Upper lobe of left lung (tissue), 6 donors: ENCODE results near the gene GLP1R. TPM values are rescaled to one million over a fixed set of nuclear protein-coding genes. Genes with fewer than 3 reads are reported as not detected.
"Not testable (repeated sequence)": the region's sequence is repeated elsewhere in the genome, so short reads cannot be mapped to it uniquely, and the experiment has no call there.

Experiments
- ATAC-seq, 2 donors: fragments of 200-7000 bp; cut with Tn5 transposase; one replicate each; pipeline ENCODE4 v1.9.1; 2022; ENCODE audit warnings: mild to moderate bottlenecking in 2 of 2, moderate library complexity in 2 of 2; ENCODE audit not compliant: low FRiP score in 2 of 2
- DNase-seq, 2 donors: peaks; one replicate each; pipeline ENCODE4 v3.0.0-alpha.2; 2019 to 2020
- H3K27ac ChIP-seq, 4 donors: fragments of 200-600 bp; sonication (generic); one replicate each; pipeline ENCODE4 v1.5.1; 2016 to 2019
- H3K27me3 ChIP-seq, 4 donors: fragments of 200-600 bp; sonication (generic); one replicate each; pipeline ENCODE4 v1.5.1; 2017 to 2019
- H3K36me3 ChIP-seq, 4 donors: fragments of 200-600 bp; sonication (generic); one replicate each; pipeline ENCODE4 v1.5.1; 2016 to 2019
- H3K4me1 ChIP-seq, 4 donors: fragments of 200-600 bp; sonication (generic); one replicate each; pipeline ENCODE4 v1.5.1; 2018 to 2019
- H3K4me3 ChIP-seq, 4 donors: fragments of 200-600 bp; sonication (generic); one replicate each; pipeline ENCODE4 v1.5.1; 2017 to 2019; ENCODE audit warnings: mild to moderate bottlenecking in 2 of 4, moderate library complexity in 1 of 4
- H3K9me3 ChIP-seq, 4 donors: fragments of 200-600 bp; sonication (generic); one replicate each; pipeline ENCODE4 v1.5.1; 2018 to 2019
- CTCF ChIP-seq, 6 experiments: fragments of 450-650 bp in 4 of 6; fragments of 200-600 bp in 2 of 6; sonication (generic) in 2 of 6; IDR thresholded peaks; one replicate each; pipeline ENCODE4 v1.5.1; 2016 to 2019; ENCODE audit warnings: antibody characterized with exemption in 6 of 6
- EP300 ChIP-seq, 4 donors: sonication (generic); formaldehyde crosslinking; IDR thresholded peaks; one replicate each; pipeline ENCODE4 v1.5.1; 2017; ENCODE audit warnings: antibody characterized with exemption in 4 of 4, control low read depth in 2 of 4
- POLR2A ChIP-seq, 4 donors: fragments of 450-650 bp; IDR thresholded peaks; one replicate each; pipeline ENCODE4 v1.5.1; 2016 to 2017; ENCODE audit warnings: antibody characterized with exemption in 4 of 4, mild to moderate bottlenecking in 2 of 4
- POLR2AphosphoS5 ChIP-seq, 2 donors: sonication (generic); formaldehyde crosslinking; IDR thresholded peaks; one replicate each; pipeline ENCODE4 v1.5.1; 2017; ENCODE audit warnings: antibody characterized with exemption in 2 of 2
- WGBS, 2 donors: methylation state at CpG; one replicate each; pipeline ENCODE4 v1.1.5; 2017 to 2018; 5-methylcytosine and 5-hydroxymethylcytosine counted together
- total RNA-seq, 6 donors: library from RNA; depleted of rRNA in 4 of 6; stranded (reverse); fragments of >200 nt in 4 of 6; gene quantifications; one replicate each; pipeline versions ENCODE4 v1.1.0 to v1.2.1, GENCODE V29; 2016 to 2021
- donor health status: DM: no; HTN: no; CAD: no; lungs with moderate emphysema.
- donor health status: DM: no; HTN: yes; CAD: no; lungs with severe emphysema.

GLP1R gene
- total RNA-seq, 6 donors from 2014 or later, result 0.09 to 0.24 TPM; not detected in 4

- TF ChIP-seq EP300 (IDR thresholded peaks at IDR 0.05) (no peak), POLR2A (IDR thresholded peaks at IDR 0.05) (no peak), POLR2AphosphoS5 (IDR thresholded peaks at IDR 0.05) (no peak)
- H3K36me3 ChIP-seq, result no peaks in the 10 kb centered on the region
These were observed 70.3 kb downstream of the GLP1R start for GRCh38 chr6:39118921-39119320.

GRCh38 chr6:39124114-39124513 lies 75.5 kb downstream of the GLP1R start:
- H3K9me3 ChIP-seq, result no peaks in the 10 kb centered on the region
- no peaks in the 10 kb centered on the region for H3K27me3 ChIP-seq
- H3K4me3 ChIP-seq, result no peak overlapping the region
- no peaks in the 10 kb centered on the region for H3K4me1 ChIP-seq
- H3K27ac ChIP-seq, result no peak overlapping the region
- no peak for TF ChIP-seq EP300 (IDR thresholded peaks at IDR 0.05)
- no peak for TF ChIP-seq POLR2AphosphoS5 (IDR thresholded peaks at IDR 0.05)
- TF ChIP-seq POLR2A (IDR thresholded peaks at IDR 0.05), result no peak
- no peak for TF ChIP-seq CTCF (IDR thresholded peaks at IDR 0.05)
- no peaks in the 10 kb centered on the region for H3K36me3 ChIP-seq
- DNase-seq, result no peak
- no peak for ATAC-seq

More at GRCh38 chr6:39118921-39119320, 70.3 kb downstream of the GLP1R start:
- H3K4me1 ChIP-seq, result peaks cover 7 to 16% (median 10%) of the 10 kb centered on the region in 4 donors
- no peak overlapping the region for H3K4me3 ChIP-seq
- no peaks in the 10 kb centered on the region for H3K9me3 ChIP-seq
- WGBS, 2 donors, result 86 to 94% methylated on average over 4 of the region's 4 CpGs
- no peak for ATAC-seq
- H3K27ac ChIP-seq, result no peak overlapping the region
- no peak for DNase-seq
- H3K27me3 ChIP-seq, result no peaks in the 10 kb centered on the region

GRCh38 chr6:39128106-39128505 lies 79.5 kb downstream of the GLP1R start:
- Histone ChIP-seq H3K27me3 (no peaks in the 10 kb centered on the region), H3K9me3 (no peaks in the 10 kb centered on the region), H3K27ac (no peak overlapping the region), H3K4me3 (no peak overlapping the region), H3K36me3 (no peaks in the 10 kb centered on the region), H3K4me1 (no peaks in the 10 kb centered on the region)
- no peak for DNase-seq
- ATAC-seq, result no peak
- TF ChIP-seq POLR2AphosphoS5 (IDR thresholded peaks at IDR 0.05), result no peak
- no peak for TF ChIP-seq CTCF (IDR thresholded peaks at IDR 0.05)
- TF ChIP-seq POLR2A (IDR thresholded peaks at IDR 0.05), result no peak
- TF ChIP-seq EP300 (IDR thresholded peaks at IDR 0.05), result no peak
- 55 to 58% methylated on average over 3 of the region's 3 CpGs for WGBS, 2 donors

- H3K27ac ChIP-seq, result no peak overlapping the region
- no peaks in the 10 kb centered on the region for H3K9me3 ChIP-seq
- ATAC-seq (no peak), DNase-seq (no peak)
- no peaks in the 10 kb centered on the region for H3K4me1 ChIP-seq
- no peaks in the 10 kb centered on the region for H3K27me3 ChIP-seq
- TF ChIP-seq CTCF (IDR thresholded peaks at IDR 0.05) (no peak), POLR2AphosphoS5 (IDR thresholded peaks at IDR 0.05) (peak in 1 of 2 donors; percentile 38)
- H3K36me3 ChIP-seq, result no peaks in the 10 kb centered on the region
- no peak overlapping the region for H3K4me3 ChIP-seq
These were observed 80.3 kb downstream of the GLP1R start for GRCh38 chr6:39128832-39129231.

GRCh38 chr6:39130691-39131090 lies 82.1 kb downstream of the GLP1R start:
- no peaks in the 10 kb centered on the region for H3K36me3 ChIP-seq
- H3K27me3 ChIP-seq, result no peaks in the 10 kb centered on the region
- TF ChIP-seq POLR2AphosphoS5 (IDR thresholded peaks at IDR 0.05) (no peak), POLR2A (IDR thresholded peaks at IDR 0.05) (no peak), EP300 (IDR thresholded peaks at IDR 0.05) (no peak), CTCF (IDR thresholded peaks at IDR 0.05) (no peak)
- ATAC-seq, result no peak
- WGBS, 2 donors, result 85% methylated on average over 1 of the region's 1 CpG
- no peaks in the 10 kb centered on the region for H3K4me1 ChIP-seq
- no peak for DNase-seq
- no peak overlapping the region for H3K27ac ChIP-seq
- H3K4me3 ChIP-seq, result no peak overlapping the region
- H3K9me3 ChIP-seq, result no peaks in the 10 kb centered on the region

- not testable (repeated sequence) for H3K27ac ChIP-seq, H3K36me3 ChIP-seq, ATAC-seq, H3K4me1 ChIP-seq, H3K9me3 ChIP-seq, DNase-seq, H3K4me3 ChIP-seq, H3K27me3 ChIP-seq
- 64 to 67% methylated on average over 3 of the region's 3 CpGs for WGBS, 2 donors
These were observed 86.2 kb downstream of the GLP1R start for GRCh38 chr6:39134761-39135160.

GRCh38 chr6:39136207-39136606 lies 87.6 kb downstream of the GLP1R start:
- H3K4me3 ChIP-seq, H3K27me3 ChIP-seq, H3K27ac ChIP-seq, H3K36me3 ChIP-seq, DNase-seq, ATAC-seq, H3K4me1 ChIP-seq, H3K9me3 ChIP-seq: not testable (repeated sequence)
- WGBS, 2 donors, result 62 to 70% methylated on average over 5 to 7 of the region's 7 CpGs
